ENCODE results near the gene IDUA.

IDUA gene

GRCh38 chr4:1002631-1003251 is 15.9 kb downstream of the IDUA start:
- no peaks in the 10 kb centered on the region for H4K20me1 ChIP-seq (ENCODE audit: insufficient read depth, low read length)
- no peaks in the 10 kb centered on the region for H3K4me1 ChIP-seq (ENCODE audit: low read length)
- H2AFZ ChIP-seq (ENCODE audit: low read depth, low read length): no peak overlapping the region
- H3K9ac ChIP-seq (ENCODE audit: low read length): no peak overlapping the region
- H3K27ac ChIP-seq (ENCODE audit: low read length): no peak overlapping the region
- H3K36me3 ChIP-seq (replicated peaks; ENCODE audit: low read depth, low read length): no peaks in the 10 kb centered on the region
- no peak overlapping the region for H3K4me2 ChIP-seq (ENCODE audit: low read length)
- TF ChIP-seq CTCF (IDR thresholded peaks at IDR 0.05; ENCODE audit: low read depth, low read length): no peak
- TF ChIP-seq EZH2phosphoT487 (IDR thresholded peaks at IDR 0.05; ENCODE audit: low read depth): no peak
- H3K27me3 ChIP-seq (ENCODE audit: low read depth, low read length): peaks cover 21% of the 10 kb centered on the region
- H3K79me2 ChIP-seq (ENCODE audit: low read length): no peaks in the 10 kb centered on the region
- no peak overlapping the region for H3K4me3 ChIP-seq (ENCODE audit: low read length)
- no peaks in the 10 kb centered on the region for H3K9me3 ChIP-seq (ENCODE audit: insufficient read depth, low read length)

DNA sequence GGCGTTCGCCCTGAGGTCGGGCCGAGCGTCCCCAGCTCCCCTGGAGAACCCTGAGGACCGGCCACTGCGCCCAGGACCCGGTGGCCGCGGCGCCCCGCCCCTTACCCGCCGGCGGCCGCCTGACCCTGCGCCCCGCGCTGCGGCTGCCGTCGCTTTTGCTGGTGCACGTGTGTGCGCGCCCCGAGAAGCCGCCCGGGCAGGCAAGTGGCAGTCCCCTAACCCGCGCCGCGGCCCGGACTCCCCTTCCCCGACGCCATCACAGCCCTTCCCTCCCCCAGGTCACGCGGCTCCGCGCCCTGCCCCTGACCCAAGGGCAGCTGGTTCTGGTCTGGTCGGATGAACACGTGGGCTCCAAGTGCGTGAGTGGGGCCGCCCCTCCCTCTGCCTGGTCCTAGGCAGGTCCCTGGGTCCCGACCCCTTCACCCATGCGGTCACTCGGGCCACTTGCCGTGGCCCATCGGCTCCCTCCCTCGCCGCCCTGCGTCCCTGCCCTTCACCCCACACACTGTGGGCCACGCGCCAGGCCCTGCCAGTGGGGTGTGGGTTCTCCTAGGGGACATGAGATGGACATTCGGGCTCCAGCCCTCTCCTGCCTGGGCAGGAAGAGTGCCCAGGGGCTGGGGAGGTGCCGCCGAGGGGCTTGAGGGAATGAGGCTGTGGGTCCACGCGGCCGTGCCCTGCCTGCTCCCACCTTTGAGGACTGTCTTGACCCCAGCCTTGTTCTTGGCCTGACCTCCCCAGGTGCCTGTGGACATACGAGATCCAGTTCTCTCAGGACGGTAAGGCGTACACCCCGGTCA is 16.6 kb downstream of the IDUA start:
- Histone ChIP-seq H3K4me2 (ENCODE audit: low read length) (no peak overlapping the region), H4K20me1 (ENCODE audit: insufficient read depth, low read length) (no peaks in the 10 kb centered on the region), H2AFZ (ENCODE audit: low read depth, low read length) (no peak overlapping the region), H3K79me2 (ENCODE audit: low read length) (no peaks in the 10 kb centered on the region), H3K4me3 (ENCODE audit: low read length) (no peak overlapping the region), H3K9me3 (ENCODE audit: insufficient read depth, low read length) (no peaks in the 10 kb centered on the region), H3K9ac (ENCODE audit: low read length) (no peak overlapping the region), H3K36me3 (replicated peaks; ENCODE audit: low read depth, low read length) (no peaks in the 10 kb centered on the region), H3K27ac (ENCODE audit: low read length) (no peak overlapping the region), H3K4me1 (ENCODE audit: low read length) (no peaks in the 10 kb centered on the region), H3K27me3 (ENCODE audit: low read depth, low read length) (peaks cover 21% of the 10 kb centered on the region)
- no peak for TF ChIP-seq CTCF (IDR thresholded peaks at IDR 0.05; ENCODE audit: low read depth, low read length)
- no peak for TF ChIP-seq EZH2phosphoT487 (IDR thresholded peaks at IDR 0.05; ENCODE audit: low read depth)

- Histone ChIP-seq H3K27me3 (ENCODE audit: low read depth, low read length) (peaks cover 24% of the 10 kb centered on the region), H4K20me1 (ENCODE audit: insufficient read depth, low read length) (no peaks in the 10 kb centered on the region), H3K4me2 (ENCODE audit: low read length) (no peak overlapping the region)
Measured at GRCh38 chr4:1004071-1004418, 17.2 kb downstream of the IDUA start.

More at GRCh38 chr4:1004071-1004418, 17.2 kb downstream of the IDUA start:
- no peak overlapping the region for H2AFZ ChIP-seq (ENCODE audit: low read depth, low read length)
- no peak overlapping the region for H3K4me3 ChIP-seq (ENCODE audit: low read length)
- no peak overlapping the region for H3K9ac ChIP-seq (ENCODE audit: low read length)
- H3K9me3 ChIP-seq (ENCODE audit: insufficient read depth, low read length): no peaks in the 10 kb centered on the region
- H3K36me3 ChIP-seq (replicated peaks; ENCODE audit: low read depth, low read length): no peaks in the 10 kb centered on the region
- H3K4me1 ChIP-seq (ENCODE audit: low read length): 0 out of 2 replicates have a peak, but pooled peaks cover 4% of the 10 kb centered on the region
- TF ChIP-seq CTCF (IDR thresholded peaks at IDR 0.05; ENCODE audit: low read depth, low read length) (no peak), EZH2phosphoT487 (IDR thresholded peaks at IDR 0.05; ENCODE audit: low read depth) (no peak)
- no peaks in the 10 kb centered on the region for H3K79me2 ChIP-seq (ENCODE audit: low read length)
- no peak overlapping the region for H3K27ac ChIP-seq (ENCODE audit: low read length)

Measured in OCI-LY3 (cell line).